Natural killer cell treated with Interleukin-12 subunit alpha and Interleukin-12 subunit beta and Interleukin-15 and Interleukin-18, amount 100 ng/mL, for 72 hours (primary cell): Measurements from ENCODE around the gene PLIN5. TPM values are rescaled to one million over a fixed set of nuclear protein-coding genes. Genes with fewer than 3 reads are reported as not detected.

Source experiments
- ATAC-seq, 2 donors: fragments of 150-1000 bp; cut with Tn5 transposase in 1 of 2; sonication (Bioruptor Pico), chemical (Tn5 transposase) in 1 of 2; 2 replicates each; pipeline ENCODE4 v1.10.0; 2021
- DNase-seq: peaks from one replicate; pipeline ENCODE4 v3.0.0; 2022; ENCODE audit warnings: low spot score
- H3K27ac Mint-ChIP-seq, 2 donors: 1 replicate in 1 of 2; 2 replicates in 1 of 2; pipeline ENCODE4 v1.8.0; 2022; ENCODE audit warnings: mixed read lengths in 2 of 2, mild to moderate bottlenecking in 1 of 2, moderate library complexity in 1 of 2
- H3K27me3 Mint-ChIP-seq, 2 donors: 1 replicate in 1 of 2; 2 replicates in 1 of 2; pipeline ENCODE4 v1.8.0; 2022; ENCODE audit warnings: mixed read lengths in 2 of 2
- H3K36me3 Mint-ChIP-seq: one replicate; pipeline ENCODE4 v1.8.0; 2022; ENCODE audit warnings: mixed read lengths
- H3K4me1 Mint-ChIP-seq, 2 donors: 1 replicate in 1 of 2; 2 replicates in 1 of 2; pipeline ENCODE4 v1.8.0; 2022; ENCODE audit warnings: low read depth in 2 of 2, mixed read lengths in 2 of 2, mild to moderate bottlenecking in 1 of 2
- H3K4me3 Mint-ChIP-seq: one replicate; pipeline ENCODE4 v1.8.0; 2022; ENCODE audit warnings: mixed read lengths
- H3K9me3 Mint-ChIP-seq: 2 replicates; pipeline ENCODE4 v1.8.0; 2022; ENCODE audit warnings: mixed read lengths
- total RNA-seq, 2 donors: library from RNA; stranded (reverse); gene quantifications; one replicate each; pipeline ENCODE4 v1.2.3, GENCODE V29; 2022

Gene PLIN5
- total RNA-seq, 2 donors from 2014 or later = not detected

GRCh38 chr19:4496304-4496703 lies 38.7 kb downstream of the PLIN5 start:
- Mint-ChIP-seq H3K27me3 (no peaks in the 10 kb centered on the region), H3K27ac (no peak overlapping the region), H3K4me3 (no peak overlapping the region), H3K9me3 (no peaks in the 10 kb centered on the region), H3K4me1 (no peaks in the 10 kb centered on the region), H3K36me3 (no peaks in the 10 kb centered on the region)
- DNase-seq (no peak), ATAC-seq (no peak)

- ATAC-seq (peak; percentile 3 to 45), DNase-seq (no peak)
- Mint-ChIP-seq H3K4me3 (no peak overlapping the region), H3K36me3 (no peaks in the 10 kb centered on the region), H3K9me3 (no peaks in the 10 kb centered on the region), H3K27me3 (no peaks in the 10 kb centered on the region), H3K4me1 (no peaks in the 10 kb centered on the region), H3K27ac (no peak overlapping the region)
Measured at GRCh38 chr19:4495471-4495870, 39.6 kb downstream of the PLIN5 start.

- no peak overlapping the region for H3K27ac Mint-ChIP-seq
- H3K4me3 Mint-ChIP-seq = no peak overlapping the region
- no peaks in the 10 kb centered on the region for H3K36me3 Mint-ChIP-seq
- H3K4me1 Mint-ChIP-seq = no peaks in the 10 kb centered on the region
- ATAC-seq = no peak
- no peaks in the 10 kb centered on the region for H3K27me3 Mint-ChIP-seq
- no peak for DNase-seq
- H3K9me3 Mint-ChIP-seq = no peaks in the 10 kb centered on the region
Measured at GRCh38 chr19:4494691-4495064, 40.3 kb downstream of the PLIN5 start.

- H3K4me1 Mint-ChIP-seq = no peaks in the 10 kb centered on the region
- ATAC-seq (no peak), DNase-seq (no peak)
- H3K9me3 Mint-ChIP-seq = no peaks in the 10 kb centered on the region
- no peaks in the 10 kb centered on the region for H3K36me3 Mint-ChIP-seq
- no peak overlapping the region for H3K4me3 Mint-ChIP-seq
- no peaks in the 10 kb centered on the region for H3K27me3 Mint-ChIP-seq
- H3K27ac Mint-ChIP-seq = no peak overlapping the region
Measured at GRCh38 chr19:4493929-4494690, 40.9 kb downstream of the PLIN5 start.

- ATAC-seq = no peak
- no peak overlapping the region for H3K4me3 Mint-ChIP-seq
- no peaks in the 10 kb centered on the region for H3K36me3 Mint-ChIP-seq
- no peaks in the 10 kb centered on the region for H3K4me1 Mint-ChIP-seq
- H3K27ac Mint-ChIP-seq = no peak overlapping the region
- H3K9me3 Mint-ChIP-seq = no peaks in the 10 kb centered on the region
- no peaks in the 10 kb centered on the region for H3K27me3 Mint-ChIP-seq
- DNase-seq = no peak
Measured at GRCh38 chr19:4493104-4493928, 41.7 kb downstream of the PLIN5 start.

GRCh38 chr19:4492337-4493103 lies 42.5 kb downstream of the PLIN5 start:
- ATAC-seq (no peak), DNase-seq (no peak)
- H3K27me3 Mint-ChIP-seq = no peaks in the 10 kb centered on the region
- H3K4me1 Mint-ChIP-seq = peaks cover 0 to under 1% of the 10 kb centered on the region in 2 donors
- H3K9me3 Mint-ChIP-seq = no peaks in the 10 kb centered on the region
- no peaks in the 10 kb centered on the region for H3K36me3 Mint-ChIP-seq
- H3K4me3 Mint-ChIP-seq = no peak overlapping the region
- H3K27ac Mint-ChIP-seq = no peak overlapping the region

GRCh38 chr19:4491446-4491845 lies 43.6 kb downstream of the PLIN5 start:
- Mint-ChIP-seq H3K27ac (no peak overlapping the region), H3K9me3 (no peaks in the 10 kb centered on the region), H3K36me3 (no peaks in the 10 kb centered on the region), H3K27me3 (no peaks in the 10 kb centered on the region), H3K4me3 (no peak overlapping the region), H3K4me1 (peaks cover 0 to 4% of the 10 kb centered on the region in 2 donors)
- DNase-seq (no peak), ATAC-seq (no peak)

GRCh38 chr19:4488496-4488895 lies 46.5 kb downstream of the PLIN5 start:
- Mint-ChIP-seq H3K36me3 (no peaks in the 10 kb centered on the region), H3K4me3 (no peak overlapping the region), H3K4me1 (peaks cover 0 to 4% of the 10 kb centered on the region in 2 donors), H3K9me3 (no peaks in the 10 kb centered on the region), H3K27me3 (no peaks in the 10 kb centered on the region), H3K27ac (no peak overlapping the region)
- ATAC-seq (no peak), DNase-seq (no peak)

- no peaks in the 10 kb centered on the region for H3K9me3 Mint-ChIP-seq
- no peak overlapping the region for H3K4me3 Mint-ChIP-seq
- no peak overlapping the region for H3K27ac Mint-ChIP-seq
- peaks cover 0 to 4% of the 10 kb centered on the region in 2 donors for H3K4me1 Mint-ChIP-seq
- DNase-seq (no peak), ATAC-seq (no peak)
- H3K36me3 Mint-ChIP-seq = no peaks in the 10 kb centered on the region
- H3K27me3 Mint-ChIP-seq = no peaks in the 10 kb centered on the region
Measured at GRCh38 chr19:4487572-4487971, 47.5 kb downstream of the PLIN5 start.

- Mint-ChIP-seq H3K4me1 (peaks cover 0 to 4% of the 10 kb centered on the region in 2 donors), H3K27ac (no peak overlapping the region), H3K27me3 (no peaks in the 10 kb centered on the region), H3K4me3 (no peak overlapping the region), H3K36me3 (no peaks in the 10 kb centered on the region), H3K9me3 (no peaks in the 10 kb centered on the region)
- peak in 1 of 2 donors; percentile 36 for ATAC-seq
- no peak for DNase-seq
Measured at GRCh38 chr19:4483385-4483784, 51.6 kb downstream of the PLIN5 start.

GRCh38 chr19:4482721-4483364 lies 52.2 kb downstream of the PLIN5 start:
- H3K27me3 Mint-ChIP-seq = no peaks in the 10 kb centered on the region
- H3K4me3 Mint-ChIP-seq = no peak overlapping the region
- no peaks in the 10 kb centered on the region for H3K36me3 Mint-ChIP-seq
- ATAC-seq = no peak
- H3K27ac Mint-ChIP-seq = no peak overlapping the region
- peaks cover 0 to 4% of the 10 kb centered on the region in 2 donors for H3K4me1 Mint-ChIP-seq
- DNase-seq = no peak
- no peaks in the 10 kb centered on the region for H3K9me3 Mint-ChIP-seq

- Mint-ChIP-seq H3K27me3 (no peaks in the 10 kb centered on the region), H3K27ac (no peak overlapping the region), H3K4me3 (no peak overlapping the region)
Measured at GRCh38 chr19:4477034-4477801, 57.8 kb downstream of the PLIN5 start.

GRCh38 chr19:4474514-4475022 lies 60.5 kb downstream of the PLIN5 start:
- peak overlapping the region; percentile 10 to 85 for H3K27ac Mint-ChIP-seq
- no peaks in the 10 kb centered on the region for H3K36me3 Mint-ChIP-seq
- peaks cover 6 to 23% of the 10 kb centered on the region in 2 donors for H3K4me1 Mint-ChIP-seq
- peak overlapping the region; percentile 76 for H3K4me3 Mint-ChIP-seq
- H3K27me3 Mint-ChIP-seq = no peaks in the 10 kb centered on the region
- DNase-seq (no peak), ATAC-seq (no peak)
- no peaks in the 10 kb centered on the region for H3K9me3 Mint-ChIP-seq

More at GRCh38 chr19:4477034-4477801, 57.8 kb downstream of the PLIN5 start:
- ATAC-seq (no peak), DNase-seq (no peak)
- peaks cover 0 to 18% of the 10 kb centered on the region in 2 donors for H3K4me1 Mint-ChIP-seq
- H3K9me3 Mint-ChIP-seq = no peaks in the 10 kb centered on the region
- H3K36me3 Mint-ChIP-seq = no peaks in the 10 kb centered on the region
